Gastroesophageal sphincter (tissue), 4 donors: ENCODE data around the gene RNF10. TPM values are rescaled to one million over a fixed set of nuclear protein-coding genes. Genes with fewer than 3 reads are reported as not detected.

Source experiments
- ATAC-seq: fragments of 150-250 bp; one replicate; pipeline ENCODE4 v1.9.1; 2016; ENCODE audit warnings: mild to moderate bottlenecking, moderate library complexity
- H3K27ac ChIP-seq, 4 donors: fragments of 200-600 bp; sonication (generic) in 3 of 4; 1 replicate in 3 of 4; 2 replicates in 1 of 4; pipeline ENCODE4 v1.5.1; 2016 to 2019
- H3K27me3 ChIP-seq: fragments of 200-600 bp; sonication (generic); one replicate; pipeline ENCODE4 v1.5.1; 2019
- H3K36me3 ChIP-seq, 2 donors: fragments of 200-600 bp; sonication (generic); one replicate each; pipeline ENCODE4 v1.5.1; 2019; ENCODE audit warnings: control low read depth in 1 of 2
- H3K4me1 ChIP-seq, 3 donors: fragments of 200-600 bp; sonication (generic); 1 replicate in 2 of 3; 2 replicates in 1 of 3; pipeline ENCODE4 v1.5.1; 2016 to 2019; ENCODE audit warnings: control low read depth in 2 of 3
- H3K4me3 ChIP-seq, 2 donors: fragments of 200-600 bp; sonication (generic); one replicate each; pipeline ENCODE4 v1.5.1; 2019; ENCODE audit warnings: mild to moderate bottlenecking in 1 of 2, moderate library complexity in 1 of 2
- H3K9me3 ChIP-seq, 3 donors: fragments of 200-600 bp; sonication (generic); one replicate each; pipeline ENCODE4 v1.5.1; 2017 to 2019; ENCODE audit warnings: control low read depth in 2 of 3
- EP300 ChIP-seq: sonication (generic); formaldehyde crosslinking; IDR thresholded peaks from one replicate; pipeline ENCODE4 v1.6.1; 2017; ENCODE audit warnings: antibody characterized with exemption, mild to moderate bottlenecking
- POLR2A ChIP-seq, 2 donors: fragments of 450-650 bp; IDR thresholded peaks; one replicate each; pipeline ENCODE4 v1.6.1; 2017; ENCODE audit warnings: antibody characterized with exemption in 2 of 2, mild to moderate bottlenecking in 2 of 2, moderate library complexity in 1 of 2
- POLR2AphosphoS5 ChIP-seq: sonication (generic); formaldehyde crosslinking; IDR thresholded peaks from one replicate; pipeline ENCODE4 v1.6.1; 2017; ENCODE audit warnings: antibody characterized with exemption
- WGBS, 2 donors: methylation state at CpG; one replicate each; pipeline ENCODE4 v1.1.5; 2018; ENCODE audit warnings: low coverage in 1 of 2; 5-methylcytosine and 5-hydroxymethylcytosine counted together
- small RNA-seq, 4 donors: library from RNA; depleted of rRNA; stranded (forward); fragments of <200 nt; gene quantifications; one replicate each; pipeline ENCODE3, GENCODE V24; 2016
- total RNA-seq, 4 donors: library from RNA; depleted of rRNA; stranded (reverse); fragments of >200 nt; gene quantifications; one replicate each; pipeline ENCODE4 v1.1.0, GENCODE V29; 2016
- TF ChIP-seq, protein P1 (sequence below), 4 experiments: fragments of 200-600 bp in 2 of 4; fragments of 450-650 bp in 2 of 4; sonication (generic) in 1 of 4; IDR thresholded peaks; one replicate each; pipeline ENCODE4 v1.5.1; 2017 to 2019; ENCODE audit warnings: antibody characterized with exemption in 4 of 4, mild to moderate bottlenecking in 2 of 4, moderate library complexity in 2 of 4

Gene RNF10
- total RNA-seq, 4 donors from 2014 or later = 134 to 273 (median 161) TPM

DNA sequence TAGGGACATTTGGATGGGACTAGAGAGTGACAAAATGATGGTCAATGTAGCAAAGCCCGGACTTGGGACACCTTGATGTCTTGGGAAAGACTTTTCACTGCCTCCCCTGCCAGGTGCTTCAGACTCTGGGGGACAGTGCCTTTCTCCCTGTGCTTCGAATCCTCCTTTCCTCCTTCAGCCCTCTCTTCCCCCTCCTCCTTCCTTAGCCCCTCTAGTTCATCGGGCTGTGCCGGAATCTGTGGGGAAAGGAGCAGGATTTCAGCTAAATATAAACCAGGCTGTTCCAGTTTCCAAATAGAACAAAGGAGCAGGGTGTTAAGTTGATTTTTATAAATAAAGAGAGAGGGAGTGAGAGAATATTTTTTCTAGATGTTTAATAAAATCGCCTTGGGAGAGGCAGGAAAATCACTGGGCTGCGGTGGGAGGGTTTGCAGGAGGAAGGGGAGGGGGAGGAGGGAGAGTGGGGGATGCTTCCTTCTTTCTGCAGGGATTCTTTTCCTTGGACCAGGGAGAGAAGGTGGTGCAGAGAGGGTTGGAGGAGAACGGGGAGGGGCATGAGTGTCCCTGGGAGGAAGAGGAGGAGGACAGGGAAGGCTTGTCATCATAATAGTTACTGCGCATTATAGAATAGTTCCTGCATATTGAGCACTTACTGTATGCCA, 84.9 kb downstream of the RNF10 start:
- no peak for ATAC-seq
- WGBS, 2 donors = 22 to 55% methylated on average over 3 to 8 of the region's 8 CpGs
- no peaks in the 10 kb centered on the region for H3K9me3 ChIP-seq
- H3K36me3 ChIP-seq = no peaks in the 10 kb centered on the region
- peaks cover 40% of the 10 kb centered on the region for H3K27me3 ChIP-seq
- no peak overlapping the region for H3K27ac ChIP-seq
- H3K4me1 ChIP-seq = no peaks in the 10 kb centered on the region
- TF ChIP-seq POLR2AphosphoS5 (no peak), EP300 (no peak), POLR2A (IDR thresholded peaks at IDR 0.05) (no peak)
- TF ChIP-seq, protein P1, sequence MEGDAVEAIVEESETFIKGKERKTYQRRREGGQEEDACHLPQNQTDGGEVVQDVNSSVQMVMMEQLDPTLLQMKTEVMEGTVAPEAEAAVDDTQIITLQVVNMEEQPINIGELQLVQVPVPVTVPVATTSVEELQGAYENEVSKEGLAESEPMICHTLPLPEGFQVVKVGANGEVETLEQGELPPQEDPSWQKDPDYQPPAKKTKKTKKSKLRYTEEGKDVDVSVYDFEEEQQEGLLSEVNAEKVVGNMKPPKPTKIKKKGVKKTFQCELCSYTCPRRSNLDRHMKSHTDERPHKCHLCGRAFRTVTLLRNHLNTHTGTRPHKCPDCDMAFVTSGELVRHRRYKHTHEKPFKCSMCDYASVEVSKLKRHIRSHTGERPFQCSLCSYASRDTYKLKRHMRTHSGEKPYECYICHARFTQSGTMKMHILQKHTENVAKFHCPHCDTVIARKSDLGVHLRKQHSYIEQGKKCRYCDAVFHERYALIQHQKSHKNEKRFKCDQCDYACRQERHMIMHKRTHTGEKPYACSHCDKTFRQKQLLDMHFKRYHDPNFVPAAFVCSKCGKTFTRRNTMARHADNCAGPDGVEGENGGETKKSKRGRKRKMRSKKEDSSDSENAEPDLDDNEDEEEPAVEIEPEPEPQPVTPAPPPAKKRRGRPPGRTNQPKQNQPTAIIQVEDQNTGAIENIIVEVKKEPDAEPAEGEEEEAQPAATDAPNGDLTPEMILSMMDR (IDR thresholded peaks at IDR 0.05) = no peak
- H3K4me3 ChIP-seq = no peak overlapping the region

DNA sequence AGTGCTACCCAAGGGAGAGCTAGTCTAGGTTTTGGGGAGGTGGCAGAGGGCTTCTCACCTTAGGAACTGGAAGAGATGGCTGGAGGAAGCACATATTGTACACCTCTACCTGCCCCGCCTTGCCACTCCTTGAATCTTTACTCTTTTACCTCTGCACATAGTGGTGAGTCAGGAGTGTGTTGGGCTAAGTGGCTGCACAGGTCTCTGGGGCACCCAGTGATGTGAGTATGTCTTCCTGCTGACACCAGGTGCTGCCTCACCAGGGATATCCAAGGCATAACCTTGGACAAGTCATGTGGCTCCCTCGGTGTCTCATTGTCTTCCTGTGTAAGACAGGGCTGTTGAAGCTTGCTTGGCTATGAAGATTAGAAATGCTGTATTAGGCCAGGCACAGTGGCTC, 86.5 kb downstream of the RNF10 start:
- ATAC-seq = no peak

DNA sequence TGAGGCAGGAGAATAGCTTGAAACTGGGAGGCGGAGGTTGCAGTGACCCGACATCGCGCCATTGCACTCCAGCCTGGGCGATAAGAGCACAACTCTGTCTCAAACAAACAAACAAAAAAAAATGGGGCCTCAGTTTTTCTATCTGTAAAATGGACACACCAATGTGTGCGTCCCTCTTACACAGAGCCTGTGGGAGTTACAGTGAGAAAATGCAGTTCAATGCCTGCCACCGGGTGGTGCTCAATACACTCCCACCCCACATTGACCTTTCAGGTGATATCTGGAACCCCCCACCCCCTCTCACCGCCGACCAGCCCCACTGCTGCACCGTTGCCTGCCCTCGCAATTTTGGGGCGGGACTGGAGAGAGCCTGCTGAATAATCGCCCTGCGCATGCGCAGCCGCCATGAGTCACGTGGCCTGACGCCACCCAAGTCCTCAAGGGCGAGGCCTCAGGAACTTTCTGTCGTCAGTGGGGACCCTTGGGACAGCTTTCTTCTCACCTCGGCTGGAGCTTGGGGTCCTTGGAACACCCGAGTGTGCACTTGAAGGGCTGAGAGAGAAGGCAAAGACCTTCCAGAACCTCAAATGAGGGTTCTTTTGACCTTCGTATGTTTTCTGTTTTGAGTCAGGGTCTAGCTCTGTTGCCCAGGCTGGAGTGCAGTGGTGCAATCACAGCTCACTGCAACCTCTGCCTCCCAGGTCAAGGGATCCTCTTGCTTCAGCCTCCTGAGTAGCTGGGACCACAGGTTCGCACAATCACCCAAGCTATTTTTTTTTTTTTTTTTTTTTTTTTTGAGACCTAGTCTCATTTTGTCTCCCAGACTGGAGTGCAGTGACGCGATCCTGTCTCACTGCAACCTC, 91.6 kb downstream of the RNF10 start:
- Histone ChIP-seq H3K4me3 (no peak overlapping the region), H3K27me3 (peaks cover 11% of the 10 kb centered on the region), H3K36me3 (no peaks in the 10 kb centered on the region), H3K4me1 (no peaks in the 10 kb centered on the region), H3K9me3 (no peaks in the 10 kb centered on the region), H3K27ac (no peak overlapping the region)
- 89 to 95% methylated on average over 8 to 11 of the region's 26 CpGs for WGBS, 2 donors
- TF ChIP-seq, protein P1 (IDR thresholded peaks at IDR 0.05) = no peak
- TF ChIP-seq POLR2AphosphoS5 (no peak), POLR2A (IDR thresholded peaks at IDR 0.05) (no peak), EP300 (no peak)
- no peak for ATAC-seq

More for the DNA sequence above, 86.5 kb downstream of the RNF10 start:
- H3K4me3 ChIP-seq = no peak overlapping the region
- H3K27ac ChIP-seq = no peak overlapping the region
- peaks cover 40% of the 10 kb centered on the region for H3K27me3 ChIP-seq
- TF ChIP-seq EP300 = no peak
- TF ChIP-seq POLR2A (IDR thresholded peaks at IDR 0.05) = no peak
- TF ChIP-seq, protein P1 (IDR thresholded peaks at IDR 0.05) = no peak
- TF ChIP-seq POLR2AphosphoS5 = no peak
- H3K9me3 ChIP-seq = no peaks in the 10 kb centered on the region
- no peaks in the 10 kb centered on the region for H3K36me3 ChIP-seq
- WGBS, 2 donors = 80% methylated on average over 1 of the region's 2 CpGs; no CpG with 5 or more reads in 1 of the 2 donors
- H3K4me1 ChIP-seq = no peaks in the 10 kb centered on the region

Small RNA genes within 50 kb of the gene (small RNA-seq; reads per million reads assigned to genes)
- 0 reads per million in 4 donors for gene RF00019

Other genes with a start within 250 kb of the RNF10 start
- under 1 TPM in 3 of 4 donors, not detected in 1; under 0.01 TPM for gene RNU4-2, start 242.5 kb upstream of the RNF10 start, total RNA-seq
- under 1 TPM in 1 of 4 donors, not detected in 3; under 0.01 TPM for gene RNU4-1, start 241.1 kb upstream of the RNF10 start, total RNA-seq
- 1 to 10 TPM in 3 of 4 donors, under 1 TPM in 1; 0.67 to 3.9 (median 3.7) TPM for gene SIRT4, start 232.0 kb upstream of the RNF10 start, total RNA-seq
- gene PLA2G1B, start 206.6 kb upstream of the RNF10 start, total RNA-seq = not detected
- 1 to 10 TPM in 1 of 4 donors, under 1 TPM in 3; 0.16 to 9.2 (median 0.70) TPM for gene MSI1, start 165.2 kb upstream of the RNF10 start, total RNA-seq
- 100 to 1,000 TPM; 424 to 588 (median 522) TPM for gene COX6A1, start 96.2 kb upstream of the RNF10 start, total RNA-seq
- gene TRIAP1, start 88.0 kb upstream of the RNF10 start, total RNA-seq = 10 to 100 TPM in 3 of 4 donors, 1 to 10 TPM in 1; 9.7 to 19.5 (median 16.8) TPM
- gene GATC, start 87.9 kb upstream of the RNF10 start, total RNA-seq = 10 to 100 TPM; 20.0 to 26.0 (median 23.2) TPM
- 10 to 100 TPM; 46.2 to 63.2 (median 49.3) TPM for gene SRSF9, start 64.6 kb upstream of the RNF10 start, total RNA-seq
- gene DYNLL1, start 38.2 kb upstream of the RNF10 start, total RNA-seq = 100 to 1,000 TPM; 179 to 271 (median 229) TPM
- gene COQ5, start 5.2 kb upstream of the RNF10 start, total RNA-seq = 10 to 100 TPM; 19.3 to 27.6 (median 22.6) TPM
- gene POP5, start 47.0 kb downstream of the RNF10 start, total RNA-seq = 10 to 100 TPM; 18.2 to 42.0 (median 27.6) TPM
- gene CABP1, start 106.3 kb downstream of the RNF10 start, total RNA-seq = 1 to 10 TPM in 3 of 4 donors, under 1 TPM in 1; 0.81 to 3.0 (median 1.2) TPM
- gene MLEC, start 152.8 kb downstream of the RNF10 start, total RNA-seq = 10 to 100 TPM; 41.5 to 82.3 (median 56.9) TPM
- 10 to 100 TPM; 21.8 to 33.3 (median 27.8) TPM for gene UNC119B, start 176.1 kb downstream of the RNF10 start, total RNA-seq
- gene ACADS, start 191.5 kb downstream of the RNF10 start, total RNA-seq = 10 to 100 TPM; 30.5 to 55.1 (median 40.3) TPM